GM19240 (cell line): ENCODE measurements around the gene PRKCE.
"Not testable (repeated sequence)": the region's sequence is repeated elsewhere in the genome, so short reads cannot be mapped to it uniquely, and the experiment has no call there.

Experiments used
- DNase-seq: peaks from one replicate; pipeline ENCODE4 v3.0.0; 2011; ENCODE audit warnings: low spot score; ENCODE audit not compliant: insufficient read length

Gene PRKCE

DNA sequence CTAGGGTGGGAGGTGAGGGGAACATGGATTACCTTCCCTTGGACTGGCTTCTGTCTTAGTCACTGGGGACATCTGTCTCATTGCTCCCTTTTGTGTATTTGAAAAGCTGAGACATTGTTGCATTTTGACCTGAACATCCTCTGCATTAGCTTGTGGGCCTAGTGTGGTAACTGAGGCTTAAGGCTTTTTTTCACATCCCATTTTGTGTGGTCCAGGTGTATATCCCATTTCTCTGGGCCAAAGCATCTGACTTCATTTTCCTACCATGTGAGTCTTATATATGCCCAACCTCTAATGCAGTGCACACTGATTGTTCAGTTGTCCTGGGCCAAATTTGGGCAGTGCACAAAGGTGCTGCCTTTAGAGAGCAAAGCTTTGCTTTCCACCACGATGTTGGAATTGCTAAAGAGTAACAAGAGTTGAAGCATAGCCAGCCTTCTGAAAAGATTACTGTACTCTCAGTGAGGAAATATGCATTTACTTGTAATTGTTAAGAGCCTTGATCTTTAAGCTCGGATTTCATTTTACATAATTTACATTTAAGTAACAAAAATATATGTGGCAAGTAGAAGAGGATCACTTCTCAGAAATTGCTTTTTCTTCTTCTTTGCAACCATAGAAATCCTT, 13.3 kb downstream of the PRKCE start:
- no peak for DNase-seq

DNA sequence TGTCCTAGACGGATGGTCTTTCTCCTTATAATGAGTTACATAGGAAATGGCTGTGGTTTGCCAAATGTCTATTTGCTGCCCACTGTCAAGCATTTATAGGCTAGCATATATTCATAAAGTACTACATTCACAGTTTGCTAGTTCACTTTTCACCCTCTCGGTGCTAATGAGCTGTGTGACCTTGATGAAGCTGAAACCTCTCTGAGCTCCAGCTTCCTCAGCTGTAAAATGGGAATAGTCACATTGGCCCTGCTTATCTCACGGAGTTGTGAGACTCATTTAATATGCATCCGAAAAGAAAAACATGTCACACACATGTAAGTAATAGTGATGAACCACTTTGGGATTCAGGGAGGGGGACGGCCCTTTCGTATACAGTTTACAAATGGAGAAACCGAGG, 17.0 kb downstream of the PRKCE start:
- DNase-seq = no peak

DNA sequence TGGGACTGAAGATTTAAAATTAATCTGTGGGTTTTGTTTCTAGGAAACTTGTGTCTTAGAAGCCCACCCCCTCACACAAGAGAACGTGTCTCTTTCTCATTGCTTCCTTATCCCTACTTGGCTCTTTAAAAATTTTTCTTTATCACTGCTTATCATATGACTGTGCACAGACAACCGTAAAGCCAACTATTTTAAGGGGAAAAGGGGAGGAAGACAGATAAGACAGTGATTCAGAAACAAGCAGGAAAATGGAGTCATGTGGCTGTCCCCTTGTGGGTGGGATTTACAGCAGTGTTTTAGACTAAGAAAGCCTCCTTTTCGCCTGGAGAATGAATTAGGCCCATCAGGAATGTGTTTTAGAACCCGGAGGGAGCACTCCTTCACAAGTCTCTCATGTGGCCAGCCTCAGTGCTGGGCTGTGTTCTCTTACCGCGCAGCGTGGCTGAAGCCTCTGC, 17.6 kb downstream of the PRKCE start:
- DNase-seq = no peak

DNA sequence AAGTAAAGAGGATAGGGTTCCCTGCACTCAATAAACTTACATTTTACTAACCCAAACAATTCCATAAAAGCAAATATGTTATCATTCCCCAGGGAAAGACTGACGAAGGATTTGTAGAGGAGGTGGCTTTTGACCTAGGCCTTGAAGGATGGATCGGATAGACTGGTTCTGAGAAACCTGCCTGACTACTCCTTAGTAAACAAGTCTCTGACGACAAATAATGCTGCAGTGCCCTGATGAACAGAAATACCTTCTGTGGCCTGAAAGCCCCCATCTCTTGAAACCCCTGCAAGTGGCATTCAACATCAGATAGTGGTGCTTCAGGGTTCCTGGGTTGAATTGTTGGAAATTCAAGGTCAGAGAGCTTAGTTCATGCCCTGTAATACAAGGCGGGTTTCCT, 19.2 kb downstream of the PRKCE start:
- no peak for DNase-seq

DNA sequence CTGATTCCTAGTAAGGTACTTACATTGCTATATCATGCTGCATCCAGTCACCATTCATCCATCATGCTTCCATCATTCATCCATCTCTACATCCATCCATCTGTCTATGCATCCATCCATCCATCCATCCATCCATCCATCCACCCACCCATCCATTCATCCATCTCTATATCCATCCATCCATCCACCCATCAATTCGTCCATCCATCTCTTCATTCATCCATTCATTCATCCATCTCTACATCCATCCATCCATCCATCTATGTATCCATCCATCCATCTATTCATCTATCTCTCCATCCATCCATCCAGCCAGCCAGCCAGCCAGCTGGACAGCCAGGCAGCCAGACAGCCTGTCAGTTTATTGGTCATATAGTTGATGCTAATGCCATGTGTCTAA, 20.7 kb downstream of the PRKCE start:
- DNase-seq = no peak

DNA sequence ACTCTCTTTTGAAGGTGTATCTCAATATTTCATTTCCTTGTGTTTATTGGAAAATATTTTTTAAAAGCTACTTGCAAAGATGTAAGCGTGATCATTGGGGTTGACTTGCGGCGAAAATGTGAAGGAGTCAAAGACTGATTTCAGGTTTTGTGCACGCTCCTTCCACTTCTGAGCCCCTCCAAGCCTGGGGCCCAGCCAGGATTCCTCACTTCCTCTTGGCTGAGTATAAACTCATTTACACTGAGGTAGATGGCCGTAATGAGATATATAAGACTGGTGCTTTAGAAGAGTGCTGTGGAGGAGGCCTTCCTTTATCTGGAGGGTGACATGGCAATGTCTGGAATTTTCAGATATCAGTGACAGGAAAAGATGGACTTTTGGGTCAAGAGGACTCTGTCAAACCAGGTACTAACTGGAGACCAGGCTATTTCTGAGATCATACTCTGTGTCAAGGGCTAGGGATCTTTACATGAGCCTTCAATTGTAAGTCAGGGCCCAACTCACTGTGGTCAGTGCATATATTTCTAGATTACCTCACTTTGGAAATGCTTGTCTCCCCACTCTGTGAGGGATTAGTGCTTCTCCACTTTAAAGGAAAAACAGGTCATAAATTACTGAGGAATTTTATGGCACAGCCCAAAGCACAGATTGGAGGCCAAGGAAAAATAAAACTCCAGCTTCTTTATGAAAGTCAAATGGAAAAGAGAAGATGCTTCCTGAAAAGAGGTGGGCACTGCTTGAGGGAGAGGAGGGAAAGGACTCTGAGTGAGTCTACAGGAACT, 22.8 kb downstream of the PRKCE start:
- DNase-seq = no peak

DNA sequence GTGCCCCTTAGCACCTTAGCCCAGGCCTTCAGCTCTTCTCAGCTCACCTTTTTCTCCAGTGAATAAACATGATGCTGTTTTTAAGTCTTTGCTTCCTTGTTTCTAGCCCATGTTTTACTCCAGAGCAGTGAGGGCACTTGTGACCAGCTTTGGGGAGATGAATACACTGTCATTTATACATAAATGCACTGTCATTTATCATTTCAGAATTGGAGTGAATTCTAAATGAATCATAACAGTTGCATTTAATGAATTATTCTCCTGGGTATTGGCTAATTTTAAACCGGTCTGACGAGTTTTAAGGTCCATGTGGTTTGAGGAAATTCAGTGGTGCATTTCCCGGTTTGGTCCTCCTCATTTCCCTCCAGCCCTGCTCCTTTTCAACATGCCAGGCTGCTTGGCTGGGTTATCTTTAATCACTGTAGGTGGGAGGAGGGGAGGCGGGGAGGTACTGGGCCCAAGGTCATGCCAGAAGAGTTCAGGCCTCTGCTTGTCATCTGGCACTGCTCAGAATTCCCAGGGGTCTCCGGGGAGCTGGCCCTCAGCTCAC, 23.9 kb downstream of the PRKCE start:
- no peak for DNase-seq

DNA sequence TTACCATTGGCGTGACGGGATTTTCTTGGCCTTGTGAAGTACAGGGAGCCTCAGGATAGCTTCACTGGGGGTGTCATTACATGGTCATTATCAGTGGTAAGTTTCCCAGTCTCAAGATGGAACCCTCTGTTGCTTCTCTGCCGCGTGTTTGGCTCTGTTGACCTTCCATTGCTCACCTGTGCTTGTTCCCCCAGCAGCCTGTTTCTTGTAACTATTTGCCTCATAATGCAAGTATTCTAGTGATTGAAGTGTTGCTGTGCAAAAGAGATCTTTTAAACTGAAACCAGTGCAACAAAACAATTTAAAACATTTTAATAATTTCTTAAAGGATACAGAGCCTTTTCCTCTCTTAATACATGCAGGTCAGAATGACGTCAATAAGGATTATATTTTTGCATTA, 24.6 kb downstream of the PRKCE start:
- no peak for DNase-seq

DNA sequence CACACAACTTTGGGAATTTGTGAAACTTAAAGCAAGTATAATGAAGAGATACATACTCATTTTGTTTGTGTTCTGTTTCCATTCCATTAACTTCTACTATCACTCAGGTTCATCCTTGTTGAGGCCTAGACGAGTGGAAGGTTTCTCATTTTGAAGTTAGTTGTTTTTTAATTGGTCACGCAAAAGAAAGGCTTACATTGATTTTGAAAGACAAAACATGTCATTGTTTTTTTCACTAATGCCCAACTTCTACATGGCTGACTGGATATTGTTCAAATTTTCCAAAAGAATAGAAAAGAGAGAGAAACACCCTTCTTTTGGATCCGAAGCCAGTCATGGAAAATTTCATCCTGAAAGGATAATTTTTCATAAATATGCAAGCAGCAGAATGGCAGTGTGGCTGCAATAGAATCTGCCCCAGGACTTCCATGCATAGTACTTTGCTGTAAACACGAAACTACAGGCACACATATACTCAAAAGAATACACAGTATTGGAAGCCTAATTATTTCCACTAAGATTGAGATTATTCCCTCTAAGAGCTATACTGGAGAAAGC, 27.4 kb downstream of the PRKCE start:
- no peak for DNase-seq

DNA sequence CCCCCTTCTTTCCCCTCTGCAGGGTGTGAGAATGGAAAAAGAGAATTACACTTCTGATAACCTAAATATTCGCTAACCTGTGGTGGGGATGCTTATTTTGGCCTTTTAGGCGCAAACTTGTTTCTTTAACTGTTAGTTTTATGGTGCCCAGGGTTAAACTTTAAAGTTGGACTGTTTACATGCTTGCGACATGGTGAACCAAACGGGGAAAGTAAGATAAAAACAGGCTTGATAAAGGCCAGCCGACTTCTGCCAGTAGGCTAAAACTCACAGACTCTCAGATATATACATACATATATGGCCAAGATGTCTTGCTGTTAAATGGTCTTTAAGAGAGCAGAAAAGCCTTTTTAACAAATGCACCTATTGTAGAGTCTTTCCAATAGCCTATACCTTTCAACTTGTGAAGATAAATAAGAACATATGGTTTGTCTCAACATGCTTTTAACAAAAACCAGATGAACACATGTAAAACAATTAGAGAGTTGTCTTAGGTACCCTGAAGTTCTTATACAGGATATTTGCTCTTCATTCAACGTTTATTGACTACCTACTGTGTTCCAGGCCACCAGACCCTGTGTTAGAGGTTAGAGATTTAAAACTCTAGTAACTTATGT, 29.0 kb downstream of the PRKCE start:
- DNase-seq = no peak

DNA sequence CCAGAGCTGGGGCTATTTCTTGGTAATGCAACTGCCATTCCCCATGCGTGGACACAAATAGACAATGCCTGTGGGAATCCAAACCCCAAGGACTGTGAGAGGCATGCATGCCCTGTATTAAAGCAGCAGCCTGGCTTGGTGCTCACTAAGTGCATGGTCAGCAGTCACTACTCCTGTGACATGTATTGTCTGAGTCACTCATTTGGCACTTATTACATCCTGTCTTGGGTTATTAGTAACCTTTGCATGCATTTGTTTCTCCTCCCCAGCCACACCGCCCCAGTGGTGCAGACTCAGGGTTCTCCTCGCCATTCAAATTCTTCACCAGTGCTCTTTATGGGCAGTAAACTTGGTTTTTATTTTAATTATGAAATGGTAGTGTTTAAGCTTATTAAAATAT, 30.2 kb downstream of the PRKCE start:
- DNase-seq = no peak

DNA sequence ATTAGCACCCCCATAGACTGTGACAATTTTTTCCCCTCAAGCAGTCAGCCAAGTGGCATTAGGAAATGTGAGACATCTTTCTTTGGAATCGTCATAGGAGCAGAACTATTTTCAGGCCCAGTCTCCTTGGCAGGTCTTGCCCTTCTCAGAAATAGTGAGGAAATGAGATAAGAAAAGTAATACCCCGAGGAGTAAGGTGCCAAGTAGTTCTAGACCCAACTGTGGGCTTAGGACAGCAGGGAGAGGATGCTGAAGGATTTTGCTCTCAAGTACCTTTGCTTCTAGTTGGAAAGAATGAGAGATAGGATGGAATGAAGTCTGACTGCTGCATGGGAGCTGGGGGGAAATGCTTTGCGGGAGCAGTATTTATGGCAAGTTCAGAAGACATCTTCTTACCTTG, 31.8 kb downstream of the PRKCE start:
- DNase-seq = no peak

DNA sequence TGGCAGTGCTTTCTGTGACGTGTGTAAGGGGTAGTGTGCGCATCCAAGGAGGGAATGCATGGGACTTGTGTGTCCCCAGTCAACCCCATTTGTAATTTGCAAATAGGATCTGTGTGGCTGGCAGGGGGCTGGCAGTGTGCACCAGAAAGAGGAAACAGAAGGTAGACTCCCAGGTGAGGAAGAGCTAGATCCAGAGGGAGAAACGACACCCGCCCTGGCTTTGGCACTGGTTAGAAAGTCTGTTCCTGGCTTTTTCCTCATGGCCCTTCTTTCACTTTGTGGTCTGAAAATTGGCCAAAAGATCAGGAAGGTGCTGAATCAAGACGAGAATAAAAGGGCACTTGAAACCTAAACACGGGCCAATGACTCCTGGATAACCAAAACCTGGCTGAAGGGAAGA, 33.3 kb downstream of the PRKCE start:
- DNase-seq = no peak

DNA sequence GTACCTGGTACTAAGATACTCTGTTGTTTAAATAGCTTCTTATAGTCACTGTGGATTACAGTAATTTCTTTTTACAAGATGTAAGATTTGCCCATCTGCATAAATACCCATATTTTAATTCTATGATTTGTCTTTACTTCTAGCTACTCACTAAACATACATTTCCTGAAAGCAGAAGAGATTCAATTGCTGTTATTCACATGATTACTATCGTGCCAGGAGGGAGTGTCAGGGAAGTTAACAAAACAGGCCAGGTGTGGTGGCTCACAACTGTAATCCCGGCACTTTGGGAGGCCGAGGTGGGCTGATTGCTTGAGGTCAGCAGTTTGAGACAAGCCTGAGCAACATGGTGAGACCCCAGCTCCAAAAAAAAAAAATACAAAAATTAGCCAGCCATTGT, 33.8 kb downstream of the PRKCE start:
- no peak for DNase-seq

DNA sequence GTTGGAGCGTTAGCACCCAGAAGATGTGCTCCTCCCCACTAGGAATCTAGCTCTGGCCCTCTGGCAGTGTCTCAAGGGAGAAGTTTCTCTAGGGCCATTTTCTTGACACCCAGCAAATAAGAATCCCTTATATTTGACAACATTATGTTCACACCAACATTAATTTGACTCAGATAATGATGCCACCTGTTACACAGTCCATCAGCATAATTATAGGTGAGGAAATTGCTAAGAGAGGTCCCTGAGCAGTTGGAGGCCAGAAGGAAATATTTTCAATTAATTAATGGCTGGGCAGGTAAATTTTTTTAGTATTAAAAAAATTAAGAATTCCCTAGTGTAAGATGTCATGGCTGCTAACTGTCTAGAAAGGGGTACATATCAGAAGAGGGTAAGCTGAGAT, 36.5 kb downstream of the PRKCE start:
- DNase-seq = no peak

DNA sequence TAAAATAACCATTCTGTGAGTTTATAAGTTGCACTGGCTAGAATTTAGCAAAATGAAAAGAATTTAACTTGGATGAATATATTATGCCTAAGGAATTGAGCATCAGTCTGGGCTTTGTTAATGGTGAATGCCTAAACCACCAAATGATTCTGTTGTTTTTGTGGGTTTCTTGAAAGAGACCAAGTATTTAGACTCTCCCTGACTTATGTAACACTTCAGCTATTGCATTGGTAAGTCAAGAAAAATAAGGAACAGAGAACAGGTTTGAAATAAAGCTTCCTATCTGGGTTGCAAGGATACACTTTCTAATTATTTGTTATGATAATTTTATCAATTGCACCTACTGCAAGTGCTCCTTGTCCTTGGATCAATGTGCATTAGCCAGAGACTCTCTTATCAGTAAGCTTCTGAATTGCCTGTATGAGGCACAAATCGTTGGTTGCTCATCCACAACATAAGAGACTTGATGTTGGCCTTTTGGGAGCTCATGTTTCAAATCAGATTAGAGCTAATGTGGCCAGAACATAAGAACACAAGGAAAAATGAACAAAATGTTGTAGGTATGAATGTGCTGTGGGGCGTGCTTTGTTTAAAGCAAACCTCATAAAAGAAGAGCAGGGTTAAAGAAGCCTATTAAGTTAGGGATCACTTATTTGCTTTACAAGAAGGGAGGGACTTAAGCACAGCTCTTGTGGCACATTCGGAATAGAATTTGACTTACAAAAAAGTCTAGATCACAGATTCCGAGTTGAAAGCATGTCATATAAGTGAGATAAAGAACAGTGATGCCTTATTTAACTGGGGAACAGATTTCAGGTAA, 37.2 kb downstream of the PRKCE start:
- no peak for DNase-seq

DNA sequence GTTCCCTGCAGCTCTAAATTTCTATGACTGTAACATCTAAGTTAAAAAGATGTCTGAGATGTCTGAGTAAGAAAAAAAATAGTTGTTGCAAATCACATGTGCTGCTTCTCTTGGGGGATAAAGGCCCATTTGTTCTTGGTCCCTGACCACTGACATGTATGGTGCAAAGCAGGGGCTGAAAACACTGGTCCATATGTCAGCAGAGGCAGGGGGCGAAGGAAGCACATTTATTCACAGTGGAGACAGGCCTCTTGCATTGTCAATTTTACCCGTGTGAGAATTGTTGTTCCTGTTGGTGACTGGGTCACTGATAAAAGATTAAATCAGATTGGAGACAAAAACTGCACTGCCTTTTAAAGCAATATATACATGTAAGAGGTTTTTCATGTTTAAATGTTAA, 38.8 kb downstream of the PRKCE start:
- DNase-seq = no peak

DNA sequence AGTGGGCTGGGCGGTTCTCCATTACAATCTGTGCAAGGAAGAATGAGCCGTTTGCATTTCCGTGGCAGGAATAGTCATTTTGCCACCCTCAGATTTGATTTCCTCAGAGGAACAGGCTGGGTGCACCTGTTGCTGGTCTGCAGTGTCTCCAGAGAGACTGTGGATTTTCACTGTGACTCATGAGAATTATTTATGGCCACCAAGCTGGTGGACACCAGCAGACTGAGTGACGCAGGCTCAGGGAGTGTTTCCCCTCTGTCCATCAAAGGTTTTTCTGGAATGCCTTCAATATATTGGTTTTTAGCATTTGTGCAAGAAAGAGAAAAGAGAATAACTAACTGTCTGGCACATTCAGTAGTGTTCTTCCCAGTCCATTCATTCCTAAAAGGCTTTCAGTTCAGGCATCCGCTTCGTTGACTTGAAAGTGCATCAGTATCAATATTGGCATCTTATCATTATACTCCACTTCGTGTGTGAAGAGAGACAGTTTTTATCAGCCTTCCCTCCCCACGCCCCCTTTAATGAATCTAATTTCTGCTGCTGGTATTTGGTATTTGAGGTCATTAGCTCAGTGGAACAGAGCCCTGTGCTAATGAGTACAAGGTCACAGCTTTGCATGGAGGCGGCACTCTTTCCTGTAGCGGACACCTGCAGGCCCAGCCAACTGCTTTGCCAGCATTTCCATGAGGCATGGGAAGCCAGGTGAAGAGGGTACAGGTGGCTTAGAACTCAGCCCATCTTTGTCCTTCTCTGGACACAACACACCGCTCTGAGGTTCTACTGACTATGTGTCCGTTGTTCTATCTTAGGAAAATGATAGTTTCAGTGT, 39.9 kb downstream of the PRKCE start:
- no peak for DNase-seq

DNA sequence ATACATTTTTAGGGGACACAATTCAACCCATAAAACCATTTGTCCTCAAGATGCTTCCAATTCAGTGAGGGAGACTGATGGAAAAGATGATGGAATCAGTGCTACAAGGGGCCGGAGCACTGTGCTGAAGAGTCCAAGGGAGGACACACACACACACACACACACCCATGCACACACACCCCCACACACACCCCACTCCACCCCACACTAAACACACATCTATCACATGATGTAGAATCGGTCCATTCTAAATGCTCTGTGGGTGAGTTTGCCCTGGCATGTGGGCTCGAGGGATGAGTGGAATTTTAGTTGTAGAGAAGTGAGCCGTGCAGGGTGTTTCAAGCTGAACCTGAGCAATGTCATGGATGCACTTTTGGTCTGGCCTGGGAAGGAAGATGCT, 41.1 kb downstream of the PRKCE start:
- DNase-seq = no peak

DNA sequence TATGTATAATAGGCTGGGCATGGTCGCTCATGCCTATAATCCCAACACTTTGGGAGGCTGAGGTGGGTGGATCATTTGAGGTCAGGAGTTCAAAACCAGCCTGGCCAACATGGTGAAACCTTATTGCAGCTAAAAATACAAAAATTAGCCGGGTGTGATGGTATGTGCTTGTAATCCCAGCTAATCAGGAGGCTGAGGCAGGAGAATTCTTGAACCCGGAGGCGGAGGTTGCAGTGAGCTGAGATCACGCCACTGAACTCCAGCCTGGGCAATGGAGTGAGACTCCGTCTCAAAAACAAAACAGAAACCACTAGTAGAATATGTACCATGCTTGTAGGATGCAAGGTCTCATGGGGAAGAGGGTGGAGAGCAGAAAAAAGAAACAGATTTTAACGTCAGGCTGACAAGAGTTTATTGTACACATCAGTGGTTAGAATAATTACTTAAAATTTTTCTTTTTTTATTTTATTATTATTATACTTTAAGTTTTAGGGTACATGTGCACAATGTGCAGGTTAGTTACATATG, 44.1 kb downstream of the PRKCE start:
- DNase-seq = not testable (repeated sequence)
